Measurements from ENCODE around the gene CUEDC1. TPM values are rescaled to one million over a fixed set of nuclear protein-coding genes. Genes with fewer than 3 reads are reported as not detected.
A peak's percentile ranks its signal among the peaks of the same experiment; 100 is the strongest.

Gene CUEDC1
- total RNA-seq, 2 experiments from 2014 or later, result 0.29 to 0.40 TPM

GRCh38 chr17:57861000-57861789 lies 94.0 kb downstream of the CUEDC1 start:
- ATAC-seq, result peak; percentile 75
- Mint-ChIP-seq H3K27ac (no peak overlapping the region), H3K4me3 (peak overlapping the region; percentile 62)

GRCh38 chr17:57860414-57860999 lies 94.7 kb downstream of the CUEDC1 start:
- TF ChIP-seq CTCF (IDR thresholded peaks at IDR 0.05), result no peak
- intact Hi-C loops (cut with micrococcal nuclease), result loop anchor here (5.0 kb wide), 1 partner anchor 312 kb away; no protein-coding TSS in a partner anchor
- no peak for DNase-seq
- peaks cover 35% of the 10 kb centered on the region for H3K27me3 Mint-ChIP-seq
- ChIA-PET POLR2A (interaction anchor here (0.6 to 3.1 kb wide), 10 partner anchors 10 to 232 kb away, joined by 3 to 15 read pairs (median 6); partner anchors contain the start of genes MRPS23, SRSF1 and VEZF1), CTCF (interaction anchor here (0.6 to 11.5 kb wide), 15 partner anchors 9 to 251 kb away, joined by 3 to 177 read pairs (median 5); no protein-coding TSS in a partner anchor)
- no peaks in the 10 kb centered on the region for H3K9me3 Mint-ChIP-seq
- peaks cover 13% of the 10 kb centered on the region for H3K4me1 Mint-ChIP-seq (ENCODE audit: low read depth)
- no peaks in the 10 kb centered on the region for H3K36me3 Mint-ChIP-seq (ENCODE audit: low read depth)
- H3K4me3 Mint-ChIP-seq, result peak overlapping the region; percentile 62
- no peak overlapping the region for H3K27ac Mint-ChIP-seq
- ATAC-seq, result peak; percentile 14

More at GRCh38 chr17:57861000-57861789, 94.0 kb downstream of the CUEDC1 start:
- Mint-ChIP-seq H3K4me1 (ENCODE audit: low read depth) (peaks cover 13% of the 10 kb centered on the region), H3K36me3 (ENCODE audit: low read depth) (no peaks in the 10 kb centered on the region), H3K27me3 (peaks cover 35% of the 10 kb centered on the region), H3K9me3 (no peaks in the 10 kb centered on the region)
- intact Hi-C loops (cut with micrococcal nuclease), result loop anchor here (5.0 kb wide), 1 partner anchor 311 kb away; no protein-coding TSS in a partner anchor
- ChIA-PET POLR2A (interaction anchor here (0.8 to 3.1 kb wide), 8 partner anchors 10 to 136 kb away, joined by 3 to 15 read pairs (median 5); partner anchors contain the start of genes MRPS23 and VEZF1), CTCF (interaction anchor here (0.8 to 11.5 kb wide), 10 partner anchors 9 to 251 kb away, joined by 3 to 177 read pairs (median 5); no protein-coding TSS in a partner anchor)
- TF ChIP-seq CTCF (IDR thresholded peaks at IDR 0.05), result no peak
- peak; percentile 41 for DNase-seq

GRCh38 chr17:57859601-57860413 lies 95.4 kb downstream of the CUEDC1 start:
- no peak for ATAC-seq
- POLR2A ChIA-PET, result interaction anchor here (0.6 to 3.1 kb wide), 10 partner anchors 9 to 233 kb away, joined by 3 to 15 read pairs (median 6); partner anchors contain the start of genes MRPS23, SRSF1 and VEZF1
- H3K27me3 Mint-ChIP-seq, result peaks cover 35% of the 10 kb centered on the region

More at GRCh38 chr17:57859601-57860413, 95.4 kb downstream of the CUEDC1 start:
- DNase-seq, result no peak
- Mint-ChIP-seq H3K36me3 (ENCODE audit: low read depth) (no peaks in the 10 kb centered on the region), H3K27ac (no peak overlapping the region), H3K9me3 (no peaks in the 10 kb centered on the region), H3K4me3 (no peak overlapping the region), H3K4me1 (ENCODE audit: low read depth) (peaks cover 13% of the 10 kb centered on the region)
- TF ChIP-seq CTCF (IDR thresholded peaks at IDR 0.05), result no peak
- CTCF ChIA-PET, result interaction anchor here (0.6 to 11.5 kb wide), 15 partner anchors 9 to 252 kb away, joined by 3 to 177 read pairs (median 7); partner anchors contain the start of gene MRPS23
- intact Hi-C loops (cut with micrococcal nuclease), result loop anchor here (5.0 kb wide), 3 partner anchors 137 to 312 kb away; no protein-coding TSS in a partner anchor
